Esophagus squamous epithelium (tissue), 4 donors: ENCODE measurements around the gene WRAP73.

Experiments
- CTCF ChIP-seq, 6 experiments: fragments of 450-650 bp in 4 of 6; fragments of 200-600 bp in 2 of 6; sonication (generic) in 2 of 6; IDR thresholded peaks; one replicate each; pipeline ENCODE4 v1.5.1; 2016 to 2019; ENCODE audit warnings: antibody characterized with exemption in 6 of 6, mild to moderate bottlenecking in 4 of 6, moderate library complexity in 4 of 6
- POLR2A ChIP-seq, 4 donors: fragments of 450-650 bp; IDR thresholded peaks; one replicate each; pipeline ENCODE4 v1.6.1; 2017; ENCODE audit warnings: antibody characterized with exemption in 4 of 4, mild to moderate bottlenecking in 4 of 4, moderate library complexity in 3 of 4

- TF ChIP-seq CTCF (IDR thresholded peaks at IDR 0.05) (no peak), POLR2A (IDR thresholded peaks at IDR 0.05) (no peak)
Measured at GRCh38 chr1:3657578-3658230, 7.8 kb upstream of the WRAP73 start.
